Stimulated activated CD4-positive, alpha-beta T cell treated with anti-CD3 and anti-CD28 coated beads, Interleukin-12 subunit alpha, Interleukin-12 subunit beta, amount 100 ng/mL, for 24 hours (primary cell): ENCODE results near the gene GP1BA.

Experiments
- DNase-seq, 2 experiments: peaks; one replicate each; pipeline ENCODE4 v3.0.0-alpha.2; 2020; ENCODE audit warnings: low read depth in 2 of 2

GP1BA gene

GRCh38 chr17:4931963-4932362 lies at the start of gene GP1BA:
TSS of gene GP1BA (plus strand) at chr17:4932277. CDS start at chr17:4932605, 328 bp downstream.
- DNase-seq = no peak

- no peak for DNase-seq
Observed at GRCh38 chr17:4884489-4884888, 47.6 kb upstream of the GP1BA start.

GRCh38 chr17:4886830-4887229 lies 45.2 kb upstream of the GP1BA start:
- no peak for DNase-seq

GRCh38 chr17:4887581-4887980 lies 44.5 kb upstream of the GP1BA start:
- no peak for DNase-seq

GRCh38 chr17:4891411-4892410 lies 40.4 kb upstream of the GP1BA start:
- no peak for DNase-seq

- DNase-seq = no peak
Observed at GRCh38 chr17:4892499-4893221, 39.4 kb upstream of the GP1BA start.

GRCh38 chr17:4893272-4893671 lies 38.8 kb upstream of the GP1BA start:
- DNase-seq = no peak

GRCh38 chr17:4893721-4894560 lies 38.1 kb upstream of the GP1BA start:
- DNase-seq = no peak

- DNase-seq = no peak
Observed at GRCh38 chr17:4895121-4895520, 37.0 kb upstream of the GP1BA start.

GRCh38 chr17:4895657-4896331 lies 36.3 kb upstream of the GP1BA start:
- no peak for DNase-seq

- no peak for DNase-seq
Observed at GRCh38 chr17:4896332-4897197, 35.5 kb upstream of the GP1BA start.

- DNase-seq = no peak
Observed at GRCh38 chr17:4897198-4897687, 34.8 kb upstream of the GP1BA start.

- DNase-seq = no peak
Observed at GRCh38 chr17:4897785-4898184, 34.3 kb upstream of the GP1BA start.

- no peak for DNase-seq
Observed at GRCh38 chr17:4898351-4898750, 33.7 kb upstream of the GP1BA start.

GRCh38 chr17:4898927-4899326 lies 33.1 kb upstream of the GP1BA start:
- DNase-seq = no peak

GRCh38 chr17:4899341-4900230 lies 32.5 kb upstream of the GP1BA start, which contains the start of gene C17orf107:
TSS of gene C17orf107 (plus strand) at chr17:4899536. CDS start at chr17:4899763, 227 bp downstream.
- DNase-seq = peak; percentile 87 to 89

GRCh38 chr17:4900231-4901107 lies 31.6 kb upstream of the GP1BA start:
- DNase-seq = peak in 1 of 2 experiments; percentile 32

GRCh38 chr17:4901108-4901647 lies 30.9 kb upstream of the GP1BA start:
- no peak for DNase-seq
